K562 (cell line): ENCODE measurements around the gene NT5DC4. TPM values are rescaled to one million over a fixed set of nuclear protein-coding genes. Genes with fewer than 3 reads are reported as not detected.

Source experiments
- BMI1 ChIP-seq: fragments of 150-350 bp; IDR thresholded peaks from 2 replicates; pipeline ENCODE4 v1.6.1; 2014; ENCODE audit warnings: low read length
- CCAR2 ChIP-seq: fragments of 200-400 bp; formaldehyde crosslinking; IDR thresholded peaks from 2 replicates; pipeline ENCODE4 v1.6.1; 2017; ENCODE audit warnings: mild to moderate bottlenecking, low read depth, low read length
- CXXC5 ChIP-seq: fragments of 250-450 bp; sonication (Bioruptor Pico); IDR thresholded peaks from 2 replicates; pipeline ENCODE4 v1.8.0; 2022; ENCODE audit warnings: inconsistent platforms, mild to moderate bottlenecking, moderate library complexity
- KDM5B ChIP-seq: fragments of 200-600 bp; sonication (generic); IDR thresholded peaks from 2 replicates; pipeline ENCODE4 v1.6.1; 2012; ENCODE audit warnings: low read depth, mild to moderate bottlenecking, moderate library complexity, low read length, control low read depth, inconsistent platforms; ENCODE audit not compliant: insufficient replicate concordance
- MCM5 ChIP-seq: fragments of 450-650 bp; IDR thresholded peaks from 2 replicates; pipeline ENCODE4 v1.6.1; 2016; ENCODE audit warnings: low read depth
- PRPF4 ChIP-seq: fragments of 200-400 bp; formaldehyde crosslinking; IDR thresholded peaks from one replicate; pipeline ENCODE4 v1.6.1; 2017; ENCODE audit warnings: low read length, low read depth, mild to moderate bottlenecking; ENCODE audit not compliant: insufficient read depth, poor library complexity, severe bottlenecking
- RBBP5 ChIP-seq: fragments of 200-600 bp; sonication (generic); IDR thresholded peaks from 2 replicates; pipeline ENCODE4 v1.6.1; 2012; ENCODE audit warnings: borderline replicate concordance, mild to moderate bottlenecking, low read length, control low read depth, inconsistent platforms; ENCODE audit not compliant: insufficient read depth, poor library complexity, severe bottlenecking
- SMARCA4 ChIP-seq: fragments of 450-650 bp; IDR thresholded peaks from 2 replicates; pipeline ENCODE4 v1.6.1; 2016
- SMC3 ChIP-seq: conservative IDR thresholded peaks from 2 replicates; pipeline ENCODE4 v1.6.1; 2011; ENCODE audit warnings: low read depth, low read length, improper control_type of control experiment; ENCODE audit not compliant: insufficient read depth
- TCF7 ChIP-seq: sonication (generic); IDR thresholded peaks from 2 replicates; pipeline ENCODE4 v1.6.1; 2016; ENCODE audit warnings: antibody characterized with exemption, borderline replicate concordance
- TSC22D4 ChIP-seq: fragments of 450-650 bp; IDR thresholded peaks from 2 replicates; pipeline ENCODE4 v1.6.1; 2016; ENCODE audit warnings: missing genetic modification characterization, missing biosample characterization, control low read depth
- UBTF ChIP-seq, 2 experiments: IDR thresholded peaks; 2 replicates each; pipeline ENCODE4 v1.6.1; 2012; ENCODE audit warnings: improper control_type of control experiment in 2 of 2, low read depth in 2 of 2, low read length in 2 of 2, borderline replicate concordance in 1 of 2
- ZBTB7A ChIP-seq: IDR thresholded peaks from 2 replicates; pipeline ENCODE4 v1.6.1; 2011; ENCODE audit warnings: low read depth, mild to moderate bottlenecking, low read length, moderate library complexity, borderline replicate concordance; ENCODE audit not compliant: control insufficient read depth
- ZNF766 ChIP-seq: fragments of 200-800 bp; sonication (Bioruptor generic); conservative IDR thresholded peaks from 2 replicates; pipeline ENCODE4 v1.6.1; 2016; ENCODE audit warnings: missing genetic modification characterization, missing compliant biosample characterization
- polyA plus RNA-seq, 8 experiments: library from polyadenylated mRNA; depleted of rRNA in 4 of 8; stranded (reverse) in 5 of 8; unstranded in 3 of 8; fragments of >200 nt; fragmentation: Nextera tagmentation in 2 of 8; fragmentation: Illumina TruSeq in 1 of 8; extraction: Ambion mirVana in 2 of 8; extraction: Trizol in 1 of 8; gene quantifications; 2 replicates each; pipeline versions ENCODE4 v1.2.1 to v1.2.3, GENCODE V29; 2011 to 2014; ENCODE audit warnings: inconsistent platforms in 1 of 8, missing spikeins in 1 of 8
- total RNA-seq, 7 experiments: library from RNA; depleted of rRNA in 6 of 7; stranded (reverse); fragments of >200 nt in 6 of 7; fragmentation: Illumina TruSeq in 2 of 7; extraction: Trizol in 2 of 7; gene quantifications; 2 replicates each; pipeline versions ENCODE4 v1.2.1 to v1.2.3, GENCODE V29; 2011 to 2021; ENCODE audit warnings: low replicate concordance in 1 of 7
- TF ChIP-seq, protein P1 (sequence below): fragments of 250-450 bp; sonication (Bioruptor Pico); IDR thresholded peaks from 2 replicates; pipeline ENCODE4 v1.4.0; 2020; ENCODE audit warnings: mild to moderate bottlenecking, moderate library complexity
- TF ChIP-seq, protein P2 (sequence below), 2 experiments: IDR thresholded peaks in 1 of 2; conservative IDR thresholded peaks in 1 of 2; 2 replicates each; pipeline ENCODE4 v1.6.1; 2016; ENCODE audit warnings: low read depth in 2 of 2, mild to moderate bottlenecking in 1 of 2, missing compliant biosample characterization in 1 of 2, missing genetic modification characterization in 1 of 2, moderate library complexity in 1 of 2

Gene NT5DC4
- total and polyA plus RNA-seq, 9 of the 15 experiments (the other 6 are each of a cell fraction or from before 2014, with no cell fraction given) = 0.44 to 6.9 (median 2.5) TPM

DNA sequence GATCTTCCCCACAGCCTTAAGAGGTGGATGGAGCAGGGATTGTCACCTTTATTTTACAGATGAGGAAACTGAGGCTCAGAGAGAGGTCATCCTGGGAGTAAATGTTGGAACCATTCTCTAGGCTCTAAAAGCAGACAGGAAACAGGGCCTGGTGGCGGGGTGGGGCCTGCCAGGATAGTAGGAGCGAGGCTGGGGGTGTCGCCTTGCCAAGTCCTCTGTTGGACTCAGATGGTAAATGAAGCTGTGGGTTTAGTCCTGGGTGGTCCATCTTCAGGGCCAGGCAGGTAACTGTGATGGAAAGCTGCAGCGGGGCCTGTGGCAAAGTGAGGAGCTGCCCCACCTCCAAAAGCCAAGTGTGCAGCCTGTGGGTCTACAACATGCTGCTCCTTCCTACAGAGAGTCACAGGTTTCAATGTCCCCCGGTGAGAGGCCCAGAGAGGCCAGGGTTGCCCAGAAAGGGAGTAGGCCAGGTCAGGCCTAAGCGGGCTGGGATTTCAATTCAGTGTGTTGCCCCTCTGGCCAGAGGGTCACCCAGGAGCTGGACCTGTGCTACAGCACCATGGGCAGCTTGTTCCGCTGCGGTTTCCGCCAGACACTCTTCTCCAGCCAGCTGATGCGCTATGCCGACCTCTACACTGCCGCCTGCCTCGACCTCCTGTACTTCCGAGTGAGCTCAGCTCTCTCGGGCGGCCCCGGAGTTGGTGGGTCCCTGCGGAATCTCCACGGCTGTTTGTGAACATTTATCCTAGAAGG, 6.6 kb downstream of the NT5DC4 start (continued):
- TF ChIP-seq CXXC5 (no peak), SMARCA4 (no peak), MCM5 (no peak), TCF7 (no peak), CCAR2 (no peak), RBBP5 (no peak), KDM5B (peak; percentile 13), ZBTB7A (no peak; the same call in 1 of the 2 replicates), UBTF (IDR thresholded peaks at IDR 0.05; ENCODE audit: borderline replicate concordance in 1 of 2, low read depth in 2 of 2, low read length in 2 of 2) (0 out of 4 replicates have a peak, but pooled peaks of 1 of the 2 experiments have one; percentile 12), SMC3 (no peak), TSC22D4 (tag) (no peak), PRPF4 (no peak), ZNF766 (CRISPR knock-in tag) (no peak), BMI1 (no peak)
- TF ChIP-seq, protein P1, sequence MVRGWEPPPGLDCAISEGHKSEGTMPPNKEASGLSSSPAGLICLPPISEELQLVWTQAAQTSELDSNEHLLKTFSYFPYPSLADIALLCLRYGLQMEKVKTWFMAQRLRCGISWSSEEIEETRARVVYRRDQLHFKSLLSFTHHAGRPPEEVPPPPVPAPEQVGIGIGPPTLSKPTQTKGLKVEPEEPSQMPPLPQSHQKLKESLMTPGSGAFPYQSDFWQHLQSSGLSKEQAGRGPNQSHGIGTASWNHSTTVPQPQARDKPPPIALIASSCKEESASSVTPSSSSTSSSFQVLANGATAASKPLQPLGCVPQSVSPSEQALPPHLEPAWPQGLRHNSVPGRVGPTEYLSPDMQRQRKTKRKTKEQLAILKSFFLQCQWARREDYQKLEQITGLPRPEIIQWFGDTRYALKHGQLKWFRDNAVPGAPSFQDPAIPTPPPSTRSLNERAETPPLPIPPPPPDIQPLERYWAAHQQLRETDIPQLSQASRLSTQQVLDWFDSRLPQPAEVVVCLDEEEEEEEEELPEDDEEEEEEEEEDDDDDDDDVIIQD (CRISPR knock-in tag) = no peak
- TF ChIP-seq, protein P2, sequence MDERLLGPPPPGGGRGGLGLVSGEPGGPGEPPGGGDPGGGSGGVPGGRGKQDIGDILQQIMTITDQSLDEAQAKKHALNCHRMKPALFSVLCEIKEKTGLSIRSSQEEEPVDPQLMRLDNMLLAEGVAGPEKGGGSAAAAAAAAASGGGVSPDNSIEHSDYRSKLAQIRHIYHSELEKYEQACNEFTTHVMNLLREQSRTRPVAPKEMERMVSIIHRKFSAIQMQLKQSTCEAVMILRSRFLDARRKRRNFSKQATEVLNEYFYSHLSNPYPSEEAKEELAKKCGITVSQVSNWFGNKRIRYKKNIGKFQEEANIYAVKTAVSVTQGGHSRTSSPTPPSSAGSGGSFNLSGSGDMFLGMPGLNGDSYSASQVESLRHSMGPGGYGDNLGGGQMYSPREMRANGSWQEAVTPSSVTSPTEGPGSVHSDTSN (CRISPR knock-in tag; IDR thresholded peaks at IDR 0.05; ENCODE audit: low read depth) = no peak
- TF ChIP-seq, protein P2 (tag; conservative IDR thresholded peaks at IDR 0.05; ENCODE audit: low read depth) = no peak
- TF ChIP-seq, all 486 proteins: peak for 15
